ENCODE measurements around the gene NEURL1B.

NEURL1B gene

DNA sequence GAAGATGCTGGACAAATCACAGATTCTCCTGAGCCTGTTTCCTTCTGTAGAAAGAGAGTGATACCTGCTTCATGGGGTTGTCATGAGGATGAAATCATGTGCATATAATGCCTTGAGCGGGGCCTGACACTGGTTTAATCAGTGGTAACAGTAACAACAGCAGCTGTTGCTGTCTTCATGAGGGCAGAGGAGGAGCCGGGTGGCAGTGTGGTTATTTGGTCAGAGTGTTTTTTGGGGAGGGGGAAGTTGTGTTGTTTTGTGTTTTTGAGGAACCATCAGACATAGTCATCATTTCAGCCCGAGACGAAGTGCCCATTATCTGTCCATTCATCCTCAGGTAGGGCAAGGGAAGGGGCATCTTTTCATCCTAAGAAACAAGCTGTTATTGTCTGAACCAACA, 44.0 kb downstream of the NEURL1B start:
- DNase-seq (ENCODE audit: low read depth), result no peak
- no peak overlapping the region for H3K4me3 ChIP-seq (ENCODE audit: low read length)
- TF ChIP-seq, protein P1, sequence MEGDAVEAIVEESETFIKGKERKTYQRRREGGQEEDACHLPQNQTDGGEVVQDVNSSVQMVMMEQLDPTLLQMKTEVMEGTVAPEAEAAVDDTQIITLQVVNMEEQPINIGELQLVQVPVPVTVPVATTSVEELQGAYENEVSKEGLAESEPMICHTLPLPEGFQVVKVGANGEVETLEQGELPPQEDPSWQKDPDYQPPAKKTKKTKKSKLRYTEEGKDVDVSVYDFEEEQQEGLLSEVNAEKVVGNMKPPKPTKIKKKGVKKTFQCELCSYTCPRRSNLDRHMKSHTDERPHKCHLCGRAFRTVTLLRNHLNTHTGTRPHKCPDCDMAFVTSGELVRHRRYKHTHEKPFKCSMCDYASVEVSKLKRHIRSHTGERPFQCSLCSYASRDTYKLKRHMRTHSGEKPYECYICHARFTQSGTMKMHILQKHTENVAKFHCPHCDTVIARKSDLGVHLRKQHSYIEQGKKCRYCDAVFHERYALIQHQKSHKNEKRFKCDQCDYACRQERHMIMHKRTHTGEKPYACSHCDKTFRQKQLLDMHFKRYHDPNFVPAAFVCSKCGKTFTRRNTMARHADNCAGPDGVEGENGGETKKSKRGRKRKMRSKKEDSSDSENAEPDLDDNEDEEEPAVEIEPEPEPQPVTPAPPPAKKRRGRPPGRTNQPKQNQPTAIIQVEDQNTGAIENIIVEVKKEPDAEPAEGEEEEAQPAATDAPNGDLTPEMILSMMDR (IDR thresholded peaks at IDR 0.05; ENCODE audit: insufficient read depth, low read depth, low read length, missing control alignments), result no peak

DNA sequence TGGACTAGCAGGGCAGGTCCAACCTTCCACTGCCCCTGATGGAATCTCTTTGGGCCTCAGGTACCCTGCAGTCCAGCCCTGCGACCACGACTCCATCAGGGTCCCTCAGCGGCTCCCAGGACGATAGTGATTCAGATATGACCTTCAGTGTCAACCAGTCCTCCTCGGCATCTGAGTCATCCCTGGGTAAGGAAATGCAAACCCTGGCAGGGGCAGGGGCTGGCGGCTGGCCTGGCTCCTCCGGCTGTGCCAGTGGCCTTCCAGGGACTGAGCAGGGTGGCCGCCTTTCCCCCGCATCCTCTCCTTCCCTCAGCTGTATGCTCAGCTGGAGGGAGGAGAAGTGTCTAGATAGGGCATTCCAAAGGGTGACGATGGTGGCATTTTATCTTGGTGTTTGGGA, 45.0 kb downstream of the NEURL1B start:
- no peak overlapping the region for H3K4me3 ChIP-seq (ENCODE audit: low read length)
- no peak for DNase-seq (ENCODE audit: low read depth)
- TF ChIP-seq, protein P1 (IDR thresholded peaks at IDR 0.05; ENCODE audit: insufficient read depth, low read depth, low read length, missing control alignments), result no peak

DNA sequence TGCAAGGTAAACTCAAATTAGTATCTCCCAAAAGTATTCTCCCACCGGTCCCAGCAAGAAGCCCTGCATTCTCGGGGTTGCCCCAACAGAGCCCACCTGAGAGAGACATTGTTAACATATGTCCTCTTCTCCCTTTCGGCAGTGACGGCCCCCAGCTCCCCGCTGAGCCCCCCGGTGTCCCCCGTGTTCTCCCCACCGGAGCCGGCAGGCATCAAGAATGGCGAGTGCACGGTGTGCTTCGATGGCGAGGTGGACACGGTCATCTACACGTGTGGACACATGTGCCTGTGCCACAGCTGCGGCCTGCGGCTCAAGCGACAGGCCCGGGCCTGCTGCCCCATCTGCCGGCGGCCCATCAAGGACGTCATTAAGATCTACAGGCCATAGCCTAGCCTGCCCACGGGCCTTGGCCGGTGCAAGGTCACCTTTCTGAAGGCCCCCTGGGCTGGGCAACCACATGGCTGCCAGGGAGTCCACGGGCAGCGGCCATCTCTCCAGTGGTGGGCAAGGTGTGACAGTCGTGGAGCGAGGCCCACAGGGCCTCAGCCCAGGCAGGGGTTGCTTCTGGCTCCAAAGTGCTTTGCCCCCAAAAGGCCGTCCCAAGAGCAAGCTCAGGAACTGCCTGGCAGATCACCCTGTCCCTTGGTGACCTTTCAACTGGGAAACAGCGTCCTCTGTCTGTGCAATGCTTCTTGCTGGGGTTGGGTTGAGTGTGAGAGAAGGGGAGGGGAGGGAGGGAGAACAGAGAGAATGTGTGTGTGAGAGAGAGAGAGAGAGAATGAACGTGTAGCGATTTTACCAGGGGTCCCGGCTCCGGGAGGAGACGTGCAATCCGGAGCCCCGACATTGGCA, 45.7 kb downstream of the NEURL1B start:
- TF ChIP-seq, protein P1 (IDR thresholded peaks at IDR 0.05; ENCODE audit: insufficient read depth, low read depth, low read length, missing control alignments), result no peak

DNA sequence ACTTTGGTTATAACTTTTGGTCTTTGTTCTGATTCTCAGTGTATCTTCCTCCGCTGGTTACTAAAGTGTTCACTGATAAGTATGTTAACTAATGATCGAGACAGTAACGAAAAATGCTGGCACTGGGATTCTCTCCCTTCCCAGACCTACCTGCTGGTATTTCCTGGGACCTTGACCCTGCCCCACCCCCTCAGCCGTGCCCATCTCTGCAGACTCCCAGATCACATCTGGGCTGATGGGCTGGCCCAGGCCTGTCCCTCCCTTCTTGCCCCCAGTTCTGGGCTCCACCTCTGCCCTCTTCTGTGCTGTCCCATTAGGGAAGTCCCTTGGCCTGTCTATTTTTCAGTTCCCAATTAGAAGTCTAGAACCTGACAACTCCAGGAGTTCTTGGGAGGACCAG, 46.9 kb downstream of the NEURL1B start:
- TF ChIP-seq, protein P1 (IDR thresholded peaks at IDR 0.05; ENCODE audit: insufficient read depth, low read depth, low read length, missing control alignments), result no peak
- DNase-seq (ENCODE audit: low read depth), result no peak
- no peak overlapping the region for H3K4me3 ChIP-seq (ENCODE audit: low read length)

More for the DNA sequence above, 45.7 kb downstream of the NEURL1B start:
- DNase-seq (ENCODE audit: low read depth), result no peak
- H3K4me3 ChIP-seq (ENCODE audit: low read length), result no peak overlapping the region

DNA sequence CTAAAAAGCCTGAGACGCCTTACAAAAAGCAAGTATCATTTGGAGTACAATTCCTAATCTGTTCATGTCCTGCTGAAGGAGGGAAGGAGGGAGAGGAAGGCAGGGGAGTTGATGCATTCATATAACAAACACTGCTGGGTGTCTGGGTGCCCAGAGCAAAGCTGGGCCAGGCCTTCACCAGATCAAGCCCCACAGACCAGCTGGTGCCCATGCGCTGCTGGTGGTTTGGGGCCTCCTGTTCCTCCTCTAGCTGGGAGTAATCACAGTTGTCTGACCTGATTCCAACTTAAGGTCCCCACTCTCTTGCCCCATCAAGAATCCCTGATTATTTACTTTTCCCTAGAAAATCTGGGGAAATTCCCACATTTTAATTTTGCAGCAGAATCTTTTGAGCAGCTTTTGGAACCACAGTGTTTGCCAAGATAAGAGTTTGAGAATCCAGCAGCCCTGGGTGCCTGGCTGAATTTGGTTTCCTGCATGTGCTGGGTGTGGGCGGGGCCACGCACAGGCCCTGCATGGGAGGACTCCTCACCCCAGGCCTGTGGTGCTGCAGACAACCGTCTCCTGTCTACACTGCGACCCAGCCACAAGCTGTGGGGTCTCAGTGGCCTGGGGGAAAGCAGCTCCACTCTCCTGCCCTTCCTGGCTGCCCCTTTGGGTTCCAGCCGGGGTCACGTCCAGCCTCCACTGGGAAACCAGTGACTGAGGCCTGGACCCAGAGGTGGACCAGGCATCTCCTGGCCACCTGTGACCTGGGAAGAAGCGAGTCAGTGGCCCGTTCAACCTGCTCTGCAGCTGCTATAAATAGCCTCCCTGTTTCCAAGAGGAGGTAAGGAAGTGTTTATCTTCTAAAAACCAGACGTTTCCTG, 47.5 kb downstream of the NEURL1B start:
- DNase-seq (ENCODE audit: low read depth), result peak; percentile 64
- H3K4me3 ChIP-seq (ENCODE audit: low read length), result no peak overlapping the region
- TF ChIP-seq, protein P1 (IDR thresholded peaks at IDR 0.05; ENCODE audit: insufficient read depth, low read depth, low read length, missing control alignments), result no peak

DNA sequence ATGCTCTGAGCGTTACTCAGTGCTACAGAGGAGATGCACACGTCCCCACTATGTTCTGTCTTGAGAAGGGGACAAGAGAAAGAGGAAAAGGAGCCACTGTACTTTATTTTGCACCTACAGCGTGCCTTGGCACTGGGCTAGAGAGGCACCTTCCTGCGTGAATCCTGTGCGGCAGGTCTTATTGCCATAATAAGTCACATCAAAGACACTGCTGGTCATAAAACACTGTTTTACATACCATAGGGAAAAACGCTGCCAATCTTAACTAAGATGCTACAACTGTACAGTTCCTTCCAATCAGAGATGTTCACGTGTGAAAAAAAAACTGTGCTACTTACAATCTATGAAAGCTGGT, 48.1 kb downstream of the NEURL1B start:
- DNase-seq (ENCODE audit: low read depth), result no peak
- H3K4me3 ChIP-seq (ENCODE audit: low read length), result no peak overlapping the region
- TF ChIP-seq, protein P1 (IDR thresholded peaks at IDR 0.05; ENCODE audit: insufficient read depth, low read depth, low read length, missing control alignments), result no peak
